Measurements from ENCODE around the gene LHX2.
"Not testable (repeated sequence)": the region's sequence is repeated elsewhere in the genome, so short reads cannot be mapped to it uniquely, and the experiment has no call there.

LHX2 gene

GRCh38 chr9:124011460-124012301 lies at the start of gene LHX2:
Gene LHX2 (plus strand): TSS chr9:124011768. CDS start chr9:124012349, 581 bp downstream.
- DNase-seq: peak; percentile 57

- no peak for DNase-seq
These were observed 46.8 kb upstream of the LHX2 start for GRCh38 chr9:123964761-123965160.

GRCh38 chr9:123965801-123966686 lies 45.5 kb upstream of the LHX2 start:
- DNase-seq: no peak

- DNase-seq: no peak
These were observed 44.2 kb upstream of the LHX2 start for GRCh38 chr9:123967323-123967722.

GRCh38 chr9:123972618-123973017 lies 39.0 kb upstream of the LHX2 start:
- no peak for DNase-seq

- no peak for DNase-seq
These were observed 37.9 kb upstream of the LHX2 start for GRCh38 chr9:123973590-123974223.

GRCh38 chr9:123974471-123974870 lies 37.1 kb upstream of the LHX2 start:
- DNase-seq: no peak

GRCh38 chr9:123975871-123976270 lies 35.7 kb upstream of the LHX2 start:
- no peak for DNase-seq

- DNase-seq: not testable (repeated sequence)
These were observed 35.0 kb upstream of the LHX2 start for GRCh38 chr9:123976579-123976978.

GRCh38 chr9:123978981-123979380 lies 32.6 kb upstream of the LHX2 start:
- DNase-seq: no peak

GRCh38 chr9:123982535-123982934 lies 29.0 kb upstream of the LHX2 start:
- DNase-seq: no peak

- DNase-seq: no peak
These were observed 28.5 kb upstream of the LHX2 start for GRCh38 chr9:123983047-123983446.

GRCh38 chr9:123984802-123985201 lies 26.8 kb upstream of the LHX2 start:
- no peak for DNase-seq

GRCh38 chr9:123985869-123986268 lies 25.7 kb upstream of the LHX2 start:
- DNase-seq: no peak

- DNase-seq: no peak
These were observed 21.1 kb upstream of the LHX2 start for GRCh38 chr9:123990427-123990826.

GRCh38 chr9:123992679-123993078 lies 18.9 kb upstream of the LHX2 start:
- DNase-seq: not testable (repeated sequence)

- no peak for DNase-seq
These were observed 14.7 kb upstream of the LHX2 start for GRCh38 chr9:123996731-123997421.

- no peak for DNase-seq
These were observed 13.8 kb upstream of the LHX2 start for GRCh38 chr9:123997665-123998277.

GRCh38 chr9:123998278-123998925 lies 13.2 kb upstream of the LHX2 start:
- DNase-seq: no peak

GRCh38 chr9:123998970-123999621 lies 12.5 kb upstream of the LHX2 start:
- DNase-seq: no peak

- DNase-seq: no peak
These were observed 11.9 kb upstream of the LHX2 start for GRCh38 chr9:123999661-124000060.

All from GDM1 (cell line).